GM23338 (cell line): ENCODE data around the gene CDC27. TPM values are rescaled to one million over a fixed set of nuclear protein-coding genes. Genes with fewer than 3 reads are reported as not detected.

Experiments
- ATAC-seq: fragments of 200-7000 bp; cut with Tn5 transposase; 3 replicates; pipeline ENCODE4 v1.9.1; 2020
- DNase-seq: peaks from one replicate; pipeline ENCODE4 v3.0.0-alpha.2; 2015; ENCODE audit warnings: low spot score
- H2AFZ ChIP-seq: fragments of 200-600 bp; sonication (generic); 2 replicates; pipeline ENCODE4 v1.8.0; 2016; ENCODE audit warnings: antibody characterized with exemption, mild to moderate bottlenecking, moderate library complexity
- H3F3A ChIP-seq: fragments of 200-600 bp; sonication (generic); replicated peaks from 2 replicates; pipeline ENCODE4 v1.8.0; 2017; ENCODE audit warnings: antibody characterized with exemption, mixed run types, low read depth
- H3K27ac ChIP-seq: fragments of 200-600 bp; sonication (generic); 2 replicates; pipeline ENCODE4 v1.6.1; 2016; ENCODE audit warnings: low read depth
- H3K27me3 ChIP-seq: fragments of 200-600 bp; sonication (generic); 2 replicates; pipeline ENCODE4 v1.8.0; 2016; ENCODE audit warnings: mild to moderate bottlenecking, mixed run types, moderate library complexity; ENCODE audit not compliant: insufficient read depth
- H3K36me3 ChIP-seq: fragments of 200-600 bp; sonication (generic); 2 replicates; pipeline ENCODE4 v1.8.0; 2016; ENCODE audit warnings: mild to moderate bottlenecking; ENCODE audit not compliant: insufficient read depth
- H3K4me1 ChIP-seq: fragments of 200-600 bp; sonication (generic); 2 replicates; pipeline ENCODE4 v1.8.0; 2016; ENCODE audit warnings: mild to moderate bottlenecking, moderate library complexity; ENCODE audit not compliant: insufficient read depth
- H3K4me2 ChIP-seq: fragments of 200-600 bp; sonication (generic); 2 replicates; pipeline ENCODE4 v1.7.1; 2017; ENCODE audit warnings: mixed run types
- H3K4me3 ChIP-seq: fragments of 200-600 bp; sonication (generic); 2 replicates; pipeline ENCODE4 v1.6.1; 2016; ENCODE audit warnings: mixed run types
- H3K79me2 ChIP-seq: fragments of 200-600 bp; sonication (generic); replicated peaks from 2 replicates; pipeline ENCODE4 v1.8.0; 2017; ENCODE audit warnings: mild to moderate bottlenecking; ENCODE audit not compliant: insufficient read depth
- H3K9me2 ChIP-seq: fragments of 200-600 bp; sonication (generic); 2 replicates; pipeline ENCODE4 v1.8.0; 2017; ENCODE audit not compliant: insufficient read depth
- H4K20me1 ChIP-seq: fragments of 200-600 bp; sonication (generic); replicated peaks from 2 replicates; pipeline ENCODE4 v1.8.0; 2017; ENCODE audit warnings: mild to moderate bottlenecking; ENCODE audit not compliant: insufficient read depth
- H3K27ac Mint-ChIP-seq: 2 replicates; pipeline ENCODE4 v1.8.0; 2020; ENCODE audit warnings: inconsistent platforms, mild to moderate bottlenecking, moderate library complexity, mixed read lengths
- H3K27me3 Mint-ChIP-seq: 3 replicates; pipeline ENCODE4 v1.8.0; 2022; ENCODE audit warnings: low read depth, mild to moderate bottlenecking, moderate library complexity, mixed read lengths, inconsistent platforms; ENCODE audit not compliant: insufficient read depth, poor library complexity
- H3K36me3 Mint-ChIP-seq: 3 replicates; pipeline ENCODE4 v1.8.0; 2021; ENCODE audit warnings: low read depth, mild to moderate bottlenecking, inconsistent platforms, moderate library complexity, mixed read lengths
- H3K4me1 Mint-ChIP-seq: 3 replicates; pipeline ENCODE4 v1.8.0; 2020; ENCODE audit warnings: mild to moderate bottlenecking, inconsistent platforms, mixed read lengths
- H3K4me3 Mint-ChIP-seq: 3 replicates; pipeline ENCODE4 v1.8.0; 2021; ENCODE audit warnings: moderate library complexity, mild to moderate bottlenecking, inconsistent platforms, mixed read lengths
- H3K9me3 Mint-ChIP-seq: 3 replicates; pipeline ENCODE4 v1.8.0; 2020; ENCODE audit warnings: moderate library complexity, mild to moderate bottlenecking, inconsistent platforms, mixed read lengths
- EZH2phosphoT487 ChIP-seq: fragments of 200-600 bp; sonication (generic); IDR thresholded peaks from one replicate; pipeline ENCODE4 v1.8.1; 2018; ENCODE audit warnings: antibody characterized with exemption; ENCODE audit not compliant: unreplicated experiment
- NANOG ChIP-seq: IDR thresholded peaks from 2 replicates; pipeline ENCODE4 v1.6.1; 2016; ENCODE audit warnings: antibody characterized with exemption, borderline replicate concordance
- polyA plus RNA-seq: library from polyadenylated mRNA; unstranded; fragments of >200 nt; fragmentation: Nextera tagmentation; extraction: Ambion mirVana; gene quantifications from 2 replicates; pipeline ENCODE4 v1.2.1, GENCODE V29; 2016
- total RNA-seq: library from RNA; depleted of rRNA; stranded (reverse); fragments of >200 nt; shearing (Covaris generic); gene quantifications from 2 replicates; pipeline ENCODE4 v1.2.3, GENCODE V29; 2014
- TF ChIP-seq, protein P1 (sequence below), 2 experiments: fragments of 200-600 bp in 1 of 2; sonication (generic) in 1 of 2; conservative IDR thresholded peaks; 2 replicates each; pipeline versions ENCODE4 v1.5.1 to v1.6.1; 2016 to 2017; ENCODE audit warnings: antibody characterized with exemption in 2 of 2, low read depth in 2 of 2, mild to moderate bottlenecking in 2 of 2, moderate library complexity in 1 of 2
- TF ChIP-seq, protein P2 (sequence below): fragments of 250-450 bp; sonication (Bioruptor Pico); IDR thresholded peaks from 2 replicates; pipeline ENCODE4 v1.5.0; 2020; ENCODE audit warnings: mild to moderate bottlenecking, moderate library complexity

CDC27 gene
- total and polyA plus RNA-seq, 2 experiments from 2014 or later: 49.7 to 85.5 TPM

DNA sequence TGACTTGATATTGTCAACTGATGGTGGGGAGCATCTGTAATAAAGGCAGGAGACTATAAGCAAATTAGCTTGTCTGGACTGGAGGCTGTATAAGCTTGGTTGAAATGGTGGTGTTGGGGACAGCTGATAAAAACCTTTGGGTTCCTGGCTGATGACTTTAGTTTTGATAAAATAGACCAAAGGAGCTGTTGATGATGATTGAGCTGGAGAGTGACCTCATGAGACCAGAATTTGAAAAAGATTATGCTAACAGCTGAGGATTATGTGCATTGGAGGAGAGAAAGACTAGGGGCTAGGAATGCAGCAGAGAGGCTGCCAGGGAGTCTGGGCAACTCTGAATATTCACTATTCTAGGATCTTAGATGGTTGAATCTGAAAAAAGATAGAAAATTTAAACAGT, 8.7 kb upstream of the CDC27 start:
- H3K4me1 ChIP-seq: no peaks in the 10 kb centered on the region
- no peaks in the 10 kb centered on the region for H3F3A ChIP-seq
- no peaks in the 10 kb centered on the region for H3K36me3 ChIP-seq
- no peak for DNase-seq
- no peak for ATAC-seq
- TF ChIP-seq NANOG (no peak), EZH2phosphoT487 (no peak)
- TF ChIP-seq, protein P1, sequence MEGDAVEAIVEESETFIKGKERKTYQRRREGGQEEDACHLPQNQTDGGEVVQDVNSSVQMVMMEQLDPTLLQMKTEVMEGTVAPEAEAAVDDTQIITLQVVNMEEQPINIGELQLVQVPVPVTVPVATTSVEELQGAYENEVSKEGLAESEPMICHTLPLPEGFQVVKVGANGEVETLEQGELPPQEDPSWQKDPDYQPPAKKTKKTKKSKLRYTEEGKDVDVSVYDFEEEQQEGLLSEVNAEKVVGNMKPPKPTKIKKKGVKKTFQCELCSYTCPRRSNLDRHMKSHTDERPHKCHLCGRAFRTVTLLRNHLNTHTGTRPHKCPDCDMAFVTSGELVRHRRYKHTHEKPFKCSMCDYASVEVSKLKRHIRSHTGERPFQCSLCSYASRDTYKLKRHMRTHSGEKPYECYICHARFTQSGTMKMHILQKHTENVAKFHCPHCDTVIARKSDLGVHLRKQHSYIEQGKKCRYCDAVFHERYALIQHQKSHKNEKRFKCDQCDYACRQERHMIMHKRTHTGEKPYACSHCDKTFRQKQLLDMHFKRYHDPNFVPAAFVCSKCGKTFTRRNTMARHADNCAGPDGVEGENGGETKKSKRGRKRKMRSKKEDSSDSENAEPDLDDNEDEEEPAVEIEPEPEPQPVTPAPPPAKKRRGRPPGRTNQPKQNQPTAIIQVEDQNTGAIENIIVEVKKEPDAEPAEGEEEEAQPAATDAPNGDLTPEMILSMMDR (conservative IDR thresholded peaks at IDR 0.05; ENCODE audit: low read depth in 2 of 2): no peak
- TF ChIP-seq, protein P2, sequence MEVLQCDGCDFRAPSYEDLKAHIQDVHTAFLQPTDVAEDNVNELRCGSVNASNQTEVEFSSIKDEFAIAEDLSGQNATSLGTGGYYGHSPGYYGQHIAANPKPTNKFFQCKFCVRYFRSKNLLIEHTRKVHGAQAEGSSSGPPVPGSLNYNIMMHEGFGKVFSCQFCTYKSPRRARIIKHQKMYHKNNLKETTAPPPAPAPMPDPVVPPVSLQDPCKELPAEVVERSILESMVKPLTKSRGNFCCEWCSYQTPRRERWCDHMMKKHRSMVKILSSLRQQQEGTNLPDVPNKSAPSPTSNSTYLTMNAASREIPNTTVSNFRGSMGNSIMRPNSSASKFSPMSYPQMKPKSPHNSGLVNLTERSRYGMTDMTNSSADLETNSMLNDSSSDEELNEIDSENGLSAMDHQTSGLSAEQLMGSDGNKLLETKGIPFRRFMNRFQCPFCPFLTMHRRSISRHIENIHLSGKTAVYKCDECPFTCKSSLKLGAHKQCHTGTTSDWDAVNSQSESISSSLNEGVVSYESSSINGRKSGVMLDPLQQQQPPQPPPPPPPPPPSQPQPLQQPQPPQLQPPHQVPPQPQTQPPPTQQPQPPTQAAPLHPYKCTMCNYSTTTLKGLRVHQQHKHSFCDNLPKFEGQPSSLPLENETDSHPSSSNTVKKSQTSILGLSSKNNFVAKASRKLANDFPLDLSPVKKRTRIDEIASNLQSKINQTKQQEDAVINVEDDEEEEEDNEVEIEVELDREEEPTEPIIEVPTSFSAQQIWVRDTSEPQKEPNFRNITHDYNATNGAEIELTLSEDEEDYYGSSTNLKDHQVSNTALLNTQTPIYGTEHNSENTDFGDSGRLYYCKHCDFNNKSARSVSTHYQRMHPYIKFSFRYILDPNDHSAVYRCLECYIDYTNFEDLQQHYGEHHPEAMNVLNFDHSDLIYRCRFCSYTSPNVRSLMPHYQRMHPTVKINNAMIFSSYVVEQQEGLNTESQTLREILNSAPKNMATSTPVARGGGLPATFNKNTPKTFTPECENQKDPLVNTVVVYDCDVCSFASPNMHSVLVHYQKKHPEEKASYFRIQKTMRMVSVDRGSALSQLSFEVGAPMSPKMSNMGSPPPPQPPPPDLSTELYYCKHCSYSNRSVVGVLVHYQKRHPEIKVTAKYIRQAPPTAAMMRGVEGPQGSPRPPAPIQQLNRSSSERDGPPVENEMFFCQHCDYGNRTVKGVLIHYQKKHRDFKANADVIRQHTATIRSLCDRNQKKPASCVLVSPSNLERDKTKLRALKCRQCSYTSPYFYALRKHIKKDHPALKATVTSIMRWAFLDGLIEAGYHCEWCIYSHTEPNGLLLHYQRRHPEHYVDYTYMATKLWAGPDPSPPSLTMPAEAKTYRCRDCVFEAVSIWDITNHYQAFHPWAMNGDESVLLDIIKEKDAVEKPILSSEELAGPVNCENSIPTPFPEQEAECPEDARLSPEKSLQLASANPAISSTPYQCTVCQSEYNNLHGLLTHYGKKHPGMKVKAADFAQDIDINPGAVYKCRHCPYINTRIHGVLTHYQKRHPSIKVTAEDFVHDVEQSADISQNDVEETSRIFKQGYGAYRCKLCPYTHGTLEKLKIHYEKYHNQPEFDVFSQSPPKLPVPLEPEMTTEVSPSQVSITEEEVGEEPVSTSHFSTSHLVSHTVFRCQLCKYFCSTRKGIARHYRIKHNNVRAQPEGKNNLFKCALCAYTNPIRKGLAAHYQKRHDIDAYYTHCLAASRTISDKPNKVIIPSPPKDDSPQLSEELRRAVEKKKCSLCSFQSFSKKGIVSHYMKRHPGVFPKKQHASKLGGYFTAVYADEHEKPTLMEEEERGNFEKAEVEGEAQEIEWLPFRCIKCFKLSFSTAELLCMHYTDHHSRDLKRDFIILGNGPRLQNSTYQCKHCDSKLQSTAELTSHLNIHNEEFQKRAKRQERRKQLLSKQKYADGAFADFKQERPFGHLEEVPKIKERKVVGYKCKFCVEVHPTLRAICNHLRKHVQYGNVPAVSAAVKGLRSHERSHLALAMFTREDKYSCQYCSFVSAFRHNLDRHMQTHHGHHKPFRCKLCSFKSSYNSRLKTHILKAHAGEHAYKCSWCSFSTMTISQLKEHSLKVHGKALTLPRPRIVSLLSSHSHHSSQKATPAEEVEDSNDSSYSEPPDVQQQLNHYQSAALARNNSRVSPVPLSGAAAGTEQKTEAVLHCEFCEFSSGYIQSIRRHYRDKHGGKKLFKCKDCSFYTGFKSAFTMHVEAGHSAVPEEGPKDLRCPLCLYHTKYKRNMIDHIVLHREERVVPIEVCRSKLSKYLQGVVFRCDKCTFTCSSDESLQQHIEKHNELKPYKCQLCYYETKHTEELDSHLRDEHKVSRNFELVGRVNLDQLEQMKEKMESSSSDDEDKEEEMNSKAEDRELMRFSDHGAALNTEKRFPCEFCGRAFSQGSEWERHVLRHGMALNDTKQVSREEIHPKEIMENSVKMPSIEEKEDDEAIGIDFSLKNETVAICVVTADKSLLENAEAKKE (CRISPR knock-in tag): no peak
- Mint-ChIP-seq H3K4me1 (no peaks in the 10 kb centered on the region), H3K9me3 (no peaks in the 10 kb centered on the region; the same call in 2 of the 3 replicates), H3K36me3 (no peaks in the 10 kb centered on the region; the same call in 2 of the 3 replicates), H3K27ac (no peak overlapping the region), H3K27me3 (peaks cover 7% of the 10 kb centered on the region), H3K4me3 (no peak overlapping the region)
- H3K4me3 ChIP-seq: no peak overlapping the region
- no peak overlapping the region for H3K4me2 ChIP-seq
- no peaks in the 10 kb centered on the region for H4K20me1 ChIP-seq
- no peaks in the 10 kb centered on the region for H3K27me3 ChIP-seq
- no peaks in the 10 kb centered on the region for H3K9me2 ChIP-seq
- no peak overlapping the region for H3K27ac ChIP-seq
- H2AFZ ChIP-seq: no peak overlapping the region
- H3K79me2 ChIP-seq: no peaks in the 10 kb centered on the region
